Panc1 (cell line): ENCODE results near the gene VARS2.

Experiments
- CTCF ChIP-seq: fragments of 450-650 bp; IDR thresholded peaks from 2 replicates; pipeline ENCODE4 v1.5.1; 2017; ENCODE audit warnings: mild to moderate bottlenecking
- POLR2AphosphoS5 ChIP-seq: IDR thresholded peaks from 2 replicates; pipeline ENCODE4 v1.6.1; 2012; ENCODE audit warnings: mild to moderate bottlenecking, low read depth, low read length, moderate library complexity
- TF ChIP-seq, protein P1 (sequence below), 2 experiments: IDR thresholded peaks; 2 replicates each; pipeline ENCODE4 v1.6.1; 2011 to 2012; ENCODE audit warnings: low read depth in 2 of 2, control low read depth in 1 of 2, low read length in 1 of 2, mild to moderate bottlenecking in 1 of 2, moderate library complexity in 1 of 2; ENCODE audit not compliant: insufficient read depth in 1 of 2

GRCh38 chr6:30875244-30876038 lies 38.6 kb upstream of the VARS2 start:
- TF ChIP-seq CTCF (no peak), POLR2AphosphoS5 (no peak)
- TF ChIP-seq, protein P1, sequence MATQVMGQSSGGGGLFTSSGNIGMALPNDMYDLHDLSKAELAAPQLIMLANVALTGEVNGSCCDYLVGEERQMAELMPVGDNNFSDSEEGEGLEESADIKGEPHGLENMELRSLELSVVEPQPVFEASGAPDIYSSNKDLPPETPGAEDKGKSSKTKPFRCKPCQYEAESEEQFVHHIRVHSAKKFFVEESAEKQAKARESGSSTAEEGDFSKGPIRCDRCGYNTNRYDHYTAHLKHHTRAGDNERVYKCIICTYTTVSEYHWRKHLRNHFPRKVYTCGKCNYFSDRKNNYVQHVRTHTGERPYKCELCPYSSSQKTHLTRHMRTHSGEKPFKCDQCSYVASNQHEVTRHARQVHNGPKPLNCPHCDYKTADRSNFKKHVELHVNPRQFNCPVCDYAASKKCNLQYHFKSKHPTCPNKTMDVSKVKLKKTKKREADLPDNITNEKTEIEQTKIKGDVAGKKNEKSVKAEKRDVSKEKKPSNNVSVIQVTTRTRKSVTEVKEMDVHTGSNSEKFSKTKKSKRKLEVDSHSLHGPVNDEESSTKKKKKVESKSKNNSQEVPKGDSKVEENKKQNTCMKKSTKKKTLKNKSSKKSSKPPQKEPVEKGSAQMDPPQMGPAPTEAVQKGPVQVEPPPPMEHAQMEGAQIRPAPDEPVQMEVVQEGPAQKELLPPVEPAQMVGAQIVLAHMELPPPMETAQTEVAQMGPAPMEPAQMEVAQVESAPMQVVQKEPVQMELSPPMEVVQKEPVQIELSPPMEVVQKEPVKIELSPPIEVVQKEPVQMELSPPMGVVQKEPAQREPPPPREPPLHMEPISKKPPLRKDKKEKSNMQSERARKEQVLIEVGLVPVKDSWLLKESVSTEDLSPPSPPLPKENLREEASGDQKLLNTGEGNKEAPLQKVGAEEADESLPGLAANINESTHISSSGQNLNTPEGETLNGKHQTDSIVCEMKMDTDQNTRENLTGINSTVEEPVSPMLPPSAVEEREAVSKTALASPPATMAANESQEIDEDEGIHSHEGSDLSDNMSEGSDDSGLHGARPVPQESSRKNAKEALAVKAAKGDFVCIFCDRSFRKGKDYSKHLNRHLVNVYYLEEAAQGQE (IDR thresholded peaks at IDR 0.05; ENCODE audit: insufficient read depth in 1 of 2, low read depth in 2 of 2, low read length in 1 of 2) = no peak
